HepG2 (cell line): ENCODE data around the gene RAPH1. TPM values are rescaled to one million over a fixed set of nuclear protein-coding genes. Genes with fewer than 3 reads are reported as not detected.

ENCODE experiments used
- ARID5B ChIP-seq: IDR thresholded peaks from 2 replicates; pipeline ENCODE4 v1.4.0; 2020; ENCODE audit warnings: mild to moderate bottlenecking, missing genetic modification reagents
- HMG20A ChIP-seq: IDR thresholded peaks from 2 replicates; pipeline ENCODE4 v1.6.1; 2016; ENCODE audit warnings: borderline replicate concordance
- KDM6A ChIP-seq: IDR thresholded peaks from 2 replicates; pipeline ENCODE4 v1.6.1; 2016; ENCODE audit warnings: low read depth
- MTA1 ChIP-seq: sonication (generic); formaldehyde crosslinking; IDR thresholded peaks from 2 replicates; pipeline ENCODE4 v1.4.0; 2020; ENCODE audit warnings: missing genetic modification reagents, mild to moderate bottlenecking, borderline replicate concordance
- NCOR1 ChIP-seq: fragments of 200-600 bp; sonication (generic); IDR thresholded peaks from 2 replicates; pipeline ENCODE4 v1.7.0; 2017; ENCODE audit warnings: antibody characterized with exemption, low read length, borderline replicate concordance
- PBX2 ChIP-seq: IDR thresholded peaks from 2 replicates; pipeline ENCODE4 v1.6.1; 2016; ENCODE audit warnings: control low read depth
- PLRG1 ChIP-seq: fragments of 450-650 bp; conservative IDR thresholded peaks from 2 replicates; pipeline ENCODE4 v1.6.1; 2016
- RAD21 ChIP-seq: fragments of 450-650 bp; formaldehyde crosslinking; IDR thresholded peaks from 2 replicates; pipeline ENCODE4 v1.5.0; 2020; ENCODE audit warnings: mild to moderate bottlenecking
- RBAK ChIP-seq: sonication (generic); formaldehyde crosslinking; IDR thresholded peaks from 2 replicates; pipeline ENCODE4 v1.5.1; 2020; ENCODE audit warnings: mild to moderate bottlenecking, missing genetic modification reagents
- SOX6 ChIP-seq, 2 experiments: fragments of 450-650 bp in 1 of 2; sonication (generic) in 1 of 2; formaldehyde crosslinking in 1 of 2; IDR thresholded peaks; 2 replicates each; pipeline versions ENCODE4 v1.4.0 to v1.6.1; 2017 to 2020; ENCODE audit warnings: antibody characterized with exemption in 1 of 2, mild to moderate bottlenecking in 1 of 2, missing genetic modification reagents in 1 of 2
- SRY ChIP-seq: sonication (generic); formaldehyde crosslinking; IDR thresholded peaks from 2 replicates; pipeline ENCODE4 v1.8.0; 2022; ENCODE audit warnings: mild to moderate bottlenecking, missing genetic modification reagents
- ZBED4 ChIP-seq: sonication (generic); formaldehyde crosslinking; IDR thresholded peaks from 2 replicates; pipeline ENCODE4 v1.4.0; 2020; ENCODE audit warnings: missing genetic modification reagents, borderline replicate concordance
- ZBTB38 ChIP-seq: sonication (generic); formaldehyde crosslinking; IDR thresholded peaks from 2 replicates; pipeline ENCODE4 v1.5.1; 2020; ENCODE audit warnings: mild to moderate bottlenecking, missing genetic modification reagents
- polyA plus RNA-seq, 8 experiments: library from polyadenylated mRNA; depleted of rRNA in 3 of 8; stranded (reverse) in 7 of 8; unstranded in 1 of 8; fragments of >200 nt; fragmentation: Illumina TruSeq in 4 of 8; extraction: Trizol in 4 of 8; gene quantifications; 2 replicates each; pipeline versions ENCODE4 v1.2.1 to v1.2.3, GENCODE V29; 2011 to 2016; ENCODE audit warnings: low read depth in 4 of 8, missing spikeins in 1 of 8, mixed read lengths in 1 of 8; ENCODE audit not compliant: insufficient read depth in 1 of 8
- total RNA-seq, 5 experiments: library from RNA; depleted of rRNA; stranded (reverse); fragments of >200 nt; fragmentation: Illumina TruSeq; extraction: Trizol; gene quantifications; 2 replicates each; pipeline ENCODE4 v1.2.3, GENCODE V29; 2016; ENCODE audit warnings: low read depth in 1 of 5
- TF ChIP-seq, protein P1 (sequence below): sonication (generic); formaldehyde crosslinking; IDR thresholded peaks from 2 replicates; pipeline ENCODE4 v1.4.0; 2020; ENCODE audit warnings: missing genetic modification reagents
- TF ChIP-seq, protein P2 (sequence below): sonication (generic); formaldehyde crosslinking; IDR thresholded peaks from 2 replicates; pipeline ENCODE4 v1.4.0; 2020; ENCODE audit warnings: missing genetic modification reagents, mild to moderate bottlenecking, borderline replicate concordance

Gene RAPH1
- total and polyA plus RNA-seq, 2 of the 13 experiments (the other 11 are each of a cell fraction or from before 2014, with no cell fraction given): 5.3 to 6.7 TPM

- TF ChIP-seq, protein P1, sequence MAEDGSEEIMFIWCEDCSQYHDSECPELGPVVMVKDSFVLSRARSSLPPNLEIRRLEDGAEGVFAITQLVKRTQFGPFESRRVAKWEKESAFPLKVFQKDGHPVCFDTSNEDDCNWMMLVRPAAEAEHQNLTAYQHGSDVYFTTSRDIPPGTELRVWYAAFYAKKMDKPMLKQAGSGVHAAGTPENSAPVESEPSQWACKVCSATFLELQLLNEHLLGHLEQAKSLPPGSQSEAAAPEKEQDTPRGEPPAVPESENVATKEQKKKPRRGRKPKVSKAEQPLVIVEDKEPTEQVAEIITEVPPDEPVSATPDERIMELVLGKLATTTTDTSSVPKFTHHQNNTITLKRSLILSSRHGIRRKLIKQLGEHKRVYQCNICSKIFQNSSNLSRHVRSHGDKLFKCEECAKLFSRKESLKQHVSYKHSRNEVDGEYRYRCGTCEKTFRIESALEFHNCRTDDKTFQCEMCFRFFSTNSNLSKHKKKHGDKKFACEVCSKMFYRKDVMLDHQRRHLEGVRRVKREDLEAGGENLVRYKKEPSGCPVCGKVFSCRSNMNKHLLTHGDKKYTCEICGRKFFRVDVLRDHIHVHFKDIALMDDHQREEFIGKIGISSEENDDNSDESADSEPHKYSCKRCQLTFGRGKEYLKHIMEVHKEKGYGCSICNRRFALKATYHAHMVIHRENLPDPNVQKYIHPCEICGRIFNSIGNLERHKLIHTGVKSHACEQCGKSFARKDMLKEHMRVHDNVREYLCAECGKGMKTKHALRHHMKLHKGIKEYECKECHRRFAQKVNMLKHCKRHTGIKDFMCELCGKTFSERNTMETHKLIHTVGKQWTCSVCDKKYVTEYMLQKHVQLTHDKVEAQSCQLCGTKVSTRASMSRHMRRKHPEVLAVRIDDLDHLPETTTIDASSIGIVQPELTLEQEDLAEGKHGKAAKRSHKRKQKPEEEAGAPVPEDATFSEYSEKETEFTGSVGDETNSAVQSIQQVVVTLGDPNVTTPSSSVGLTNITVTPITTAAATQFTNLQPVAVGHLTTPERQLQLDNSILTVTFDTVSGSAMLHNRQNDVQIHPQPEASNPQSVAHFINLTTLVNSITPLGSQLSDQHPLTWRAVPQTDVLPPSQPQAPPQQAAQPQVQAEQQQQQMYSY (CRISPR knock-in tag): no peak
- TF ChIP-seq ARID5B (peak; percentile 57; the same call in 1 of the 2 replicates), MTA1 (no peak), NCOR1 (peak; percentile 53; the same call in 1 of the 2 replicates), RAD21 (no peak), HMG20A (CRISPR knock-in tag) (no peak; the same call in 1 of the 2 replicates), SOX6 (IDR thresholded peaks at IDR 0.05) (no peak), SOX6 (CRISPR knock-in tag; IDR thresholded peaks at IDR 0.05) (peak; percentile 29; the same call in 1 of the 2 replicates), KDM6A (no peak), ZBED4 (no peak), SRY (no peak), PLRG1 (no peak), RBAK (no peak), PBX2 (no peak), ZBTB38 (no peak)
- TF ChIP-seq, protein P2, sequence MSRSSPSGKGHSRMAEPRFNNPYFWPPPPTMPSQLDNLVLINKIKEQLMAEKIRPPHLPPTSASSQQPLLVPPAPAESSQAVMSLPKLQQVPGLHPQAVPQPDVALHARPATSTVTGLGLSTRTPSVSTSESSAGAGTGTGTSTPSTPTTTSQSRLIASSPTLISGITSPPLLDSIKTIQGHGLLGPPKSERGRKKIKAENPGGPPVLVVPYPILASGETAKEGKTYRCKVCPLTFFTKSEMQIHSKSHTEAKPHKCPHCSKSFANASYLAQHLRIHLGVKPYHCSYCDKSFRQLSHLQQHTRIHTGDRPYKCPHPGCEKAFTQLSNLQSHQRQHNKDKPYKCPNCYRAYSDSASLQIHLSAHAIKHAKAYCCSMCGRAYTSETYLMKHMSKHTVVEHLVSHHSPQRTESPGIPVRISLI (CRISPR knock-in tag): no peak
These were observed 49.7 kb upstream of the RAPH1 start (continued) for GRCh38 chr2:203584784-203585183.
